UCSD-AML1 (cell line): ENCODE results near the gene GEMIN7.

ENCODE experiments used
- DNase-seq: peaks from one replicate; lab custom pipeline; 2025; ENCODE audit not compliant: unreplicated experiment; lab: John Stamatoyannopoulos, UW

GEMIN7 gene

DNA sequence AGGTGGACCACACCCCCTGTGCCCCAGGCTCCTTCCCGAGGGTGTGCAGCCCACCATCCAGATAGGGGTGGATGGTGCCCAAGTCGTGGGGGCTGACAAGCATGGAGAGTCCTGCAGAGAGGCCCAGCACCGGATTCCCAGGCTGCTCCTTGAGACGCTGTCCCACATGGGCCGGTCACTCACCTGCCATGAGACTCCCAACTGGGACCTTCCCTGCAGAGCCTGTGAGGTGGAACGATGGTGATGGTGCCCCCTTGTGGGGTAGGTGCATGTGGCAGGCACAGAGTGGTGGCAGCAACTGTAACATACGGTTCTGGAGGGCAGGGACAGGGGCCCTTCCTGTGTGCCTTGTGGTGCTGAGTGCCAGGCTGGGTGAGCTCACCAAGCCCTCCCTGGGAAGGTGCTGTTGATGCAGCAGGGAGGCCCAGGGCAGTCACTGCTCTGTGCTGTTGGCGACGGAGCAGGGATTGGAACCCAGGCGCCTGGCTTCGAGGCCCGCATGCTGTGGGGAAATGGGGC, 47.0 kb downstream of the GEMIN7 start:
- DNase-seq: peak; percentile 72

DNA sequence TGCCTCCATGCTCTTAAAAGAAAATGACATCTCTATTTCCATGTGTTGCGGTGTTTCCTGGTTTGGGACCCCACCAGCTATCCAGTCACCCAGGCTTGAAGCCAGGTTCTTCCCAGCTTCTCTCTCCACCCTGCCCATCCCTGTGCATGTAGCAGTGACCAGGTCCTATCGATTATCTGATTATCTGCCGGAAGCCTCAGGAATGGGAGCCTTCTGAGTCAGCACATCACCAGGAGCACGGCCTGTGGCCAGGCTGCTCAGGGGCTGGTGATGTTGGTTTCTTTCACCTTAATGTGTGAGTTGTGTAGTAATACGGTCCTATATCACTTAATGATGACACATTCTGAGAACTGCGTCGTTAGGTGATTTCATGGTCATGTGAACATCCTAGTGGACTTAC, 47.6 kb downstream of the GEMIN7 start:
- no peak for DNase-seq

DNA sequence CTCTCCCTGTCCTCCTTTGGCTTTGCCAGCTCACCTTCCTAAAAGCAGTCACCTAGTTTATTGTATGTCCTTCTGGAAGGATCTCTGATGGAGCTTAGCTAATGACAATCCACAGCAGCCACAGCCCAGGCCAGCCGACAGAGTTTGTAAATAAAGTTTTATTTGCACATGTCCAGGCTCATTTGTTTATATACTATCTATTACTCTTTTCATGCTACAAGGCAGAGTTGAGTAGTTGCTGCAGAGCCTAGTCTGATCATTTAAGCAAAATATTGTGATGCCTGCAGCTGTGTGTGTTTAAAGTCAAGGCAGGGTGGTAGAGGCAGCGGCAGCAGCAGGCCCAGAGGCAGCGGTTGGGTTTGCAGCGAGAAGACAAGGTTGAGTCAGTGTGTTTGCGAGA, 49.1 kb downstream of the GEMIN7 start:
- no peak for DNase-seq

DNA sequence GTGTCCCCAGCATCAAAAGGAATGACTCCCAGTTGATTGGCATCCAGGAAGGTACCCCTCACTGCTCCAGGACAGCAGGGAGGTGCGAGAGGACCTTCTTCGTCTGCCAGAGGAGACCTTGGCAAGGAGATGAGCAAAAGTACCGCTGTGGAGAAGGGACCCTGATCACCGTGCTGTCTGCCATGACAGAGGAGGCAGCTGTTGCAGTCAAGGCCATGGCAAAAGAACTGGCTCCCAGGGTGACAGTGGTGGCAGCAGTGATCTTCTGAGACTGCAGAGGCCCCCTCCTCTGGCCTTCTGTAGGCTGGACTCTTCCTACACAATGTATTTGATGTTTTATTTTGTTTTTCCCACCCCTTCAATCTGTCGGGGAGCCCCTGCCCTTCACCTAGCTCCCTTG, 49.7 kb downstream of the GEMIN7 start:
- no peak for DNase-seq

DNA sequence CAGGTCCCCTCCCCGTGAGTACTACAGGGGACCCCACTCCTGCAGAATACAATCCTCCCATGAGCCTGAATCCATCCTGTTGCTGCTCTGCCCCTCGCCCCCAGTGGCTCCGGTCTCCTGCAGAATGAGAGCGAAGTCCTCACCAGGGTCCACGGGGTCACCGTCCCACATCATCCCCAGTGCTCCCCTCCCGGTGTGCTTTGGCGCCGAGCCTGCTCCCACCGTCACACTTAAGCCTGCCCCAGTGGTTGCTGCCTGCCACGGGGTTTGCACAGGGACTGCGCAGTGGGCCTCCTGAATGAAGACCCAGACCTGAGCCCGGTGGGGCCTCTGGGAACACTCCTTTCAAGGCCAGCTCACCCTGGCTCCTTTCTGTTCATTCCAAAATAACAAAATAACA, 51.2 kb downstream of the GEMIN7 start:
- no peak for DNase-seq

DNA sequence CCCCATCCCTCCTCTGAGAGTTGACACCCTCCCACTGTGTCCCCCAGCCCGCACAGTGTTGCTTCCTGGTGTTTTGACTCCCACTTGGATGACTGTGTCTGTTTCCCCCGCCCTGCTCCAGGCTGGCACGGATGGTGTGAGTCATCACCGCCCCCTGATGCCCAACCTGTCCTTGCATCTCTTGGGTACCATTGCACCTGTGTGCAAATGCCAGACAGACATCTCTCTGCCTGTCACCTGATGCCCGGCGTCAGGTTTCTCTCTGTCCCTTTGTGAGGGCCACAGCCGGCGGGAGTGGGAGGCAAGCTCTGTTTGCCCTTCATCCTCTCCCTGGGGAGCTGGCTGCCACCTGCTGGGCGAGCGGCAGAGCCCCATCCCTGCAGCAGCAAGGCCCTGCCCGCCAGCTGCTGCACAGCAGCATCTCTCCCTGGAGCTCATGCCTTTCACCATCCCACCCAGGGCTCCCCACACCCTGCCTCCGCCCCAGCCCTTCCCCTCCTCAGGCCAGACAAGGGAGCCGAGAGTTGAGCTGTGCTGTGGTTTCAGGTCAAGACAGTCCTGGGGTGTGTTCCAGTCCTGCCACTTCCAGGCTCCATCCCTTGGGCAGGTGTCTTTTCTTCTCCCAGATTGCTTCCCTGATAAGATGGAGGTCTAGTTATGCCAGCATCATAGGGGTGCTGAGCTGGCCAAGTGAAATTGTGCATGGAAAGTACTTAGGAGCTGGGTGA, 52.0 kb downstream of the GEMIN7 start:
- peak; percentile 26 for DNase-seq

DNA sequence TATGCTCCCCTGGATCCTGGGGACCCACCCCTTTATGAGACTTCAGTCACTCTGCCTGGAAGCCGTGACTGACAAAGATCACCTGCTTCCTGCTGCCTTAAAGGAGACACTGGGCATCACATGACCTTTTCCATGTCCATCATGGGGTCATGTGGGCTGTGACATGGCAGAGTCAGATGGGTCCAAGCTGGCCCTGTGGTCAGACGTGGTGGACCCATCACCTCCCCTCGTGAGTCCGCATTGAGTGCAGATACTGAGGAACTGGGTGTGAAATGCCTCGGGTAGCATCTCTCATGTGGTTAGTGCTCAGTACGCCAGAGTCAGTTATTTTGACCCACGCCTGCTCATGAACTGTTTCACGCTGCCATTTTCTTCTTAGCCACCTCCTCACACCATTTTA, 54.6 kb downstream of the GEMIN7 start:
- no peak for DNase-seq

DNA sequence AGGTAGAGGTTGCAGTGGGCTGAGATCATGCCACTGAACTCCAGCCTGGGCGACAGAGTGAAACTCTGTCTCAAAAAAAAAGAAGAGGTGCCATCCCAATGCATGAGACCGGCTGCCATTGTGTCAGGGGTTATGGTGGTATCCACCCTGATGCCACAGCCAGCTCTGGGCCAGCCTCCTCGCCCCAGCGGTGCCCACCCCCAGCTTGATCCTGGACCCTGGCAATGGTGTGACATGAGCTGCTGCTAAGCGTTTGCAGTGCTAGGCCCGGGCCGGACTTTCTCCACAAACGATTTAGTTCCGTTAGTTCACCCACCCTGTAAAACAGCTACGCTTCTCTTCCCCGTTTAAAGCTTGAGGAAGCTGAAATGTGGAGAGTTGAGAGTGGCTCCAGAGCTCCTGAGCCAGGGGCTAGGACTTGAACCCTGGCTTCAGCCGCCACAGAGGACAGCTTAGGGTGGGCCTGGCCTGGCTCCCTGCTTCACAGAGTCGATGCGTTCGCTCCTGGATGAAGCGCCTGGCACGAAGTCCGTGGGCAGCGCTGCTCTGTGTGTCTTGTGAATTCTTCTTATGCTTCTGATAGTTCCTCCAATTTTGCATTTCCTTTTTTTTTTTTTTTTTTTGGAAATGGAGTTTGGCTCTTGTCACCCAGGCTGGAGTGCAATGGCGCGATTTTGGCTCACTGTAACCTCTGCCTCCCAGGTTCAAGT, 56.3 kb downstream of the GEMIN7 start:
- no peak for DNase-seq

DNA sequence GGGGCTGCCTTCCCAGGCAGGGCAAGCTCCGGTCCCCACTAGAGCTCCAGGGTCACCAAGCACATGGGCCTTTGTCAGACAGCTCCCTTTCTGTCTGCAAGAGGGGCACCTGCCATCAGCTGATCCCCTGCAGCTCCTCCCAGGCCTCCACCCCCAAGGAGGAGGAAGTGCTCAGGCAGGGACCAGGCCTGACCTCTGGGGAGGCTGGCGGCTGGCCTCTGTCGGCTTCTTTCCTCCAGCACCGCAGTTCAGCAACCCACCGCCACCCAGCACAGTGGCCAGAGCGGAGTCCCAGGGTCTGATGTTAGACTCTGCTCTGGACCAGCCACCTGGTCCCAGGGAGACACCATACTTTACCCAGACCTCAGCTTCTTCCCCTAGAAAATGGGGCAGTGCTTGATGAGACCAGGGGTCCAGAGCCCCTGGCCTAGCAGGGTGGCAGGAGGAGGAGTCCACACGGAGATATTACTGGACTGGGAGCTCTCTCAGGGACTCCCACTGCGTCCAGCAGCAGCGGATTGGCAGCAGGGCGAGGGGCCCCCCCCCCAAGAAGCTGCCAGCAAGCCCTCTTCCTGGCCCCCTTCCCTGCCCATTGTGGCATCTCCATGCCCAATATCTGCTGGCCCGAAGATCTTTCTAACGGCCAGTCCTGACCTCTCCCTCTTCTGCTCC, 57.6 kb downstream of the GEMIN7 start:
- DNase-seq: no peak

DNA sequence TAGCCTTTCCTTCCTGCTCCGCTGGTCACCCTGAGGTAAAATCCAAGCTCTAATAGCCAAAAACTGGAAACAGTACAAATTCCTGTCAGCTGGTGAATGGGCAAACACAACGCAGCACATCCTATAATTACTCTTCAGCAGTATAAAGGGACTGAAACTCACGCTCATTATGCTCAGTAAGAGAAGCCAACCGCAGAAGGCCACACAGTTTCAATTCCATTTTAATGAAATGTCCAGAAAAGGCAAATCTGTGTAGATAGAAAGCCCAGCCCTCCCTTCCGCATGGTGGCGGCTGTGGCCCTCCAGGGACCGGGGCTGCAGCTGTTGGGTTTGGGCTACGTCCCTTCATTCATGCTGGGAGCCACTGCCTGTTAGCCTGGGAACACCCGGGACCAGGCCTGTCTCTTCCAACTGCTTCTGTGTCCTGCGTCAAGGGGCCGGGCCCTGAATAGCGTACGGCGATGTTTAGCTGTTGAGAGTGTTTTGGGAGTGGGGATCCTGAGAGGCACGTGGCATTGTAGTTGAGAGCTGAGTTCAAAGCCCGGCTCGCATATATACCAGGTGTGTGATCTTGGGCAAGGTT, 58.2 kb downstream of the GEMIN7 start:
- DNase-seq: no peak

DNA sequence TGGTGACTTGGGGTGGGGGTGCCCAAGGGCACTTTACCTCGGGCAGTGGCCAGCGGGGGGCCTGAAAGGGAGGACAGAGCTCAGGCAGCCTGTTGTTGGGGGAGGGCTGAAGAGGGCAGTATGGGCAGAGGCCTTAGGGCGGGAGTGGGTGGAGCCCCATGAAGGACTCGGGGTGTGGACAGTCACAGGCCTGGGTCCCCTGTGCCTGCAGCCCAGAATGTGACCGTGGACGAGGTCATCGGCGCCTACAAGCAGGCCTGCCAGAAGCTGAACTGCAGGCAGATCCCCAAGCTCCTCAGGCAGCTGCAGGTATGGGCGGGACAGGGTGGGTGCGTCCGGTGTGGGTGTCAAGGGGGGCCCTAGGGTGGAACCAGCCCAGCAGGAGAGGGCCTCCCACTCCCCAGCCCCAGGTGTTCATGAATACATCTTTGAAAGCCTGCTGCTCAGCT, 59.3 kb downstream of the GEMIN7 start:
- no peak for DNase-seq

DNA sequence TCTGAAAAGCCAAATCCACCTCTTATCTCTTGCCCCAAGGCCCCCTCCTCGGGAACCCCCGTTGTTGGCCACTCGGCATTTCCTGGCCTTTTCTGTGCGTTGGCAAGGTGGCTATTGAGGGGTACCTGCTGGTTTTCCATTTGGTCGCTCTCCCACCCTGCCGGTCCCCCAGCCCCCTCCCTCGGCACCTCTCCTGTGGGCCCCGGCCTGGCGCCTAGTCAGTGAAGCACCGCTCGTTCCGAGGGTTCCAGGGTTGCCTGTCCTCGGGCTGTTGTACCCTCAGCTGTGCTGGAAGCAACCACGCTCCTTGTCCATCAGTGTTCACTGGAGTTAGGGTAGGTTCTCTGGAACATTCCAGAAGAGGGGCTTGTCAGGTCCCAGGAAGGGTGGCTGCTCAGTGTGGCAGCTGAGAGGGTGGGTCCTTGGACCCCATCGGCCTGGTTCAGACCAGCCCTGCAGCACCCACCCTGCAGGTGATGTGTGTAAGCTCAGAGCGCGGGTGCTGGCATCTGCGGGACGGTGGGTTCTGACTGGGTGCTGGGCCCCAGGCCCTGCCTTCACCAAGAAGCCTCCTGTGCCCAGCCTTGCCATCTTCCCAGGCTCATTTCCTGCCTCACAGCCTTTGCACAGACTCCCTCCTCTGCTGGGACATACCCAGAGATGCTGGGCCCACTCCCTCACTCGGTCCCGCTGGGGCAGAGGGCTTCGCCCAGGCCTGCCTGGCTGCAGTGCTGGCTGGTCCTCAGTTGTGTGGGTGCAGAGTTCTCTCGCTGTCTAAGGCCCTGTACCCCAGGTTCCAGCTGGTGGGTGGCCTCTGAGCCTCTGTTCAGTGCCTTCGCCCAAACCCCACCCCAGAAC, 60.5 kb downstream of the GEMIN7 start:
- DNase-seq: no peak

DNA sequence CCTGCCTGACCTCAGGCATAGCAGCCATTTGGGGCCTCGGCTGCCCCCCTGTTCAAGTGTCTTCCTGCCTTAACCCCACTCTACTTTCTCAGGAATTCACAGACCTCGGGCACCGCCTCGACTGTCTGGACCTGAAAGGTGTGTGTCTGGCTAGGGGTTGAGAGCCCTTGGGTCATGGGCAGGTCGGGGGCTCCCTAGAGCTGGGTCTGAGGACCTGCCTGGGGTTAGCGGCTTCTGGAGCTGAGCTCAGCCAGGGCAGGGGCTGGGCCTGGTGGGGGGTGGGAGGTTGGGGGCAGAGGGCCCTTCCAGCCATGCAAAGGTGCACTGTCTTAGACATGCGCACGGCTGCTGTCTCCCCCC, 61.1 kb downstream of the GEMIN7 start:
- no peak for DNase-seq

DNA sequence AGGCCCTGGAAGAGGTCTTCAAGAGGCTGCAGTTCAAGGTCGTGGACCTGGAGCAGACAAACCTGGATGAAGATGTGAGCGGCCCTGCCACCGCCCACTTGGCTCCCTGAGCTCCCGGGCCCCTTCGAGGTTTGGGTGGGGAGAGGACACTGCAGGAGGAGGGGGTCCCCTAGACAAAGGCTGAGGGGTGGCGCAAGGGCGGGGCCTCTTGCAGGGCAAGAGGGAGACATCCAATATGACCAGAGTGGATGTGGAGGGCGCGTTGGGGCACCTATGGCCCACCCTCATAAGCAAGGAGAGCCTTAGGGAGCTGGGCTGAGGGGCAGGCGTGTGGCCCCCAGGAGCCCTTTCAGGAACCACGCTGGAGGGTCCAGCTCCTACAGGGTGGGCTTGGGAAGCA, 61.5 kb downstream of the GEMIN7 start:
- no peak for DNase-seq
